A673 (cell line): ENCODE data around the gene HELZ.

Source experiments
- EZH2 ChIP-seq: fragments of 200-600 bp; sonication (generic); IDR thresholded peaks from 2 replicates; pipeline ENCODE4 v1.6.1; 2017; ENCODE audit warnings: borderline replicate concordance, low read depth, mild to moderate bottlenecking, mixed read lengths, antibody characterized with exemption, low read length; ENCODE audit not compliant: poor library complexity, severe bottlenecking
- TF ChIP-seq, protein P1 (sequence below): fragments of 300-800, 200-600 bp; sonication (generic); conservative IDR thresholded peaks from 2 replicates; pipeline ENCODE4 v1.5.1; 2017; ENCODE audit warnings: low read depth, mild to moderate bottlenecking, antibody characterized with exemption, low read length, moderate library complexity, mixed read lengths

GRCh38 chr17:67116045-67116575, 128.9 kb downstream of the HELZ start:
- TF ChIP-seq, protein P1, sequence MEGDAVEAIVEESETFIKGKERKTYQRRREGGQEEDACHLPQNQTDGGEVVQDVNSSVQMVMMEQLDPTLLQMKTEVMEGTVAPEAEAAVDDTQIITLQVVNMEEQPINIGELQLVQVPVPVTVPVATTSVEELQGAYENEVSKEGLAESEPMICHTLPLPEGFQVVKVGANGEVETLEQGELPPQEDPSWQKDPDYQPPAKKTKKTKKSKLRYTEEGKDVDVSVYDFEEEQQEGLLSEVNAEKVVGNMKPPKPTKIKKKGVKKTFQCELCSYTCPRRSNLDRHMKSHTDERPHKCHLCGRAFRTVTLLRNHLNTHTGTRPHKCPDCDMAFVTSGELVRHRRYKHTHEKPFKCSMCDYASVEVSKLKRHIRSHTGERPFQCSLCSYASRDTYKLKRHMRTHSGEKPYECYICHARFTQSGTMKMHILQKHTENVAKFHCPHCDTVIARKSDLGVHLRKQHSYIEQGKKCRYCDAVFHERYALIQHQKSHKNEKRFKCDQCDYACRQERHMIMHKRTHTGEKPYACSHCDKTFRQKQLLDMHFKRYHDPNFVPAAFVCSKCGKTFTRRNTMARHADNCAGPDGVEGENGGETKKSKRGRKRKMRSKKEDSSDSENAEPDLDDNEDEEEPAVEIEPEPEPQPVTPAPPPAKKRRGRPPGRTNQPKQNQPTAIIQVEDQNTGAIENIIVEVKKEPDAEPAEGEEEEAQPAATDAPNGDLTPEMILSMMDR, result peak; percentile 33
- TF ChIP-seq EZH2, result no peak
